GM12872 (cell line): ENCODE measurements around the gene EMX2.

Experiments
- CTCF ChIP-seq: IDR thresholded peaks from 3 replicates; pipeline ENCODE4 v1.5.1; 2011; ENCODE audit warnings: low read depth, mild to moderate bottlenecking, low read length, moderate library complexity; ENCODE audit not compliant: insufficient read depth

EMX2 gene

GRCh38 chr10:117533507-117534281 is 8.9 kb upstream of the EMX2 start:
- no peak for TF ChIP-seq CTCF

- TF ChIP-seq CTCF: no peak
Measured at GRCh38 chr10:117534321-117535297, 7.9 kb upstream of the EMX2 start.

GRCh38 chr10:117535298-117536071 is 7.1 kb upstream of the EMX2 start:
- TF ChIP-seq CTCF: no peak

- no peak for TF ChIP-seq CTCF
Measured at GRCh38 chr10:117536072-117536865, 6.3 kb upstream of the EMX2 start.

- TF ChIP-seq CTCF: no peak
Measured at GRCh38 chr10:117536866-117537435, 5.6 kb upstream of the EMX2 start.

GRCh38 chr10:117537436-117537903 is 5.1 kb upstream of the EMX2 start:
- TF ChIP-seq CTCF: peak; percentile 72; the same call in 2 of the 3 replicates
